HFF-Myc (cell line): ENCODE measurements around the gene SEC24C.

Source experiments
- DNase-seq: peaks from one replicate; pipeline ENCODE4 v3.0.0-alpha.2; 2011; ENCODE audit warnings: low read depth; ENCODE audit errors: extremely low read depth
- H3K4me3 ChIP-seq: replicated peaks from 2 replicates; pipeline ENCODE4 v1.5.1; 2011; ENCODE audit warnings: low read depth, mild to moderate bottlenecking, control low read depth, low read length
- TF ChIP-seq, protein P1 (sequence below): IDR thresholded peaks from 2 replicates; pipeline ENCODE4 v1.5.1; 2012; ENCODE audit warnings: mild to moderate bottlenecking, low read depth, low read length, control low read depth; ENCODE audit errors: missing control alignments

Gene SEC24C

DNA sequence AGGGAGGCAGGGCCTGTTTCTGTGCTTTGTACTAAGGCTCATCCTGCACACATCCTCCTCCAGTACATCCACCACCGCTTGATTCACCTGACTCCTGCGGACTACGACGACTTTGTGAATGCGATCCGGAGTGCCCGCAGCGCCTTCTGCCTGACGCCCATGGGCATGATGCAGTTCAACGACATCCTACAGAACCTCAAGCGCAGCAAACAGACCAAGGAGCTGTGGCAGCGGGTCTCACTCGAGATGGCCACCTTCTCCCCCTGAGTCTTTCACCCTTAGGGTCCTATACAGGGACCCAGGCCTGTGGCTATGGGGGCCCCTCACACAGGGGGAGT lies 57.0 kb downstream of the SEC24C start:
- TF ChIP-seq, protein P1, sequence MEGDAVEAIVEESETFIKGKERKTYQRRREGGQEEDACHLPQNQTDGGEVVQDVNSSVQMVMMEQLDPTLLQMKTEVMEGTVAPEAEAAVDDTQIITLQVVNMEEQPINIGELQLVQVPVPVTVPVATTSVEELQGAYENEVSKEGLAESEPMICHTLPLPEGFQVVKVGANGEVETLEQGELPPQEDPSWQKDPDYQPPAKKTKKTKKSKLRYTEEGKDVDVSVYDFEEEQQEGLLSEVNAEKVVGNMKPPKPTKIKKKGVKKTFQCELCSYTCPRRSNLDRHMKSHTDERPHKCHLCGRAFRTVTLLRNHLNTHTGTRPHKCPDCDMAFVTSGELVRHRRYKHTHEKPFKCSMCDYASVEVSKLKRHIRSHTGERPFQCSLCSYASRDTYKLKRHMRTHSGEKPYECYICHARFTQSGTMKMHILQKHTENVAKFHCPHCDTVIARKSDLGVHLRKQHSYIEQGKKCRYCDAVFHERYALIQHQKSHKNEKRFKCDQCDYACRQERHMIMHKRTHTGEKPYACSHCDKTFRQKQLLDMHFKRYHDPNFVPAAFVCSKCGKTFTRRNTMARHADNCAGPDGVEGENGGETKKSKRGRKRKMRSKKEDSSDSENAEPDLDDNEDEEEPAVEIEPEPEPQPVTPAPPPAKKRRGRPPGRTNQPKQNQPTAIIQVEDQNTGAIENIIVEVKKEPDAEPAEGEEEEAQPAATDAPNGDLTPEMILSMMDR: no peak
- DNase-seq: no peak
- H3K4me3 ChIP-seq: no peak overlapping the region

DNA sequence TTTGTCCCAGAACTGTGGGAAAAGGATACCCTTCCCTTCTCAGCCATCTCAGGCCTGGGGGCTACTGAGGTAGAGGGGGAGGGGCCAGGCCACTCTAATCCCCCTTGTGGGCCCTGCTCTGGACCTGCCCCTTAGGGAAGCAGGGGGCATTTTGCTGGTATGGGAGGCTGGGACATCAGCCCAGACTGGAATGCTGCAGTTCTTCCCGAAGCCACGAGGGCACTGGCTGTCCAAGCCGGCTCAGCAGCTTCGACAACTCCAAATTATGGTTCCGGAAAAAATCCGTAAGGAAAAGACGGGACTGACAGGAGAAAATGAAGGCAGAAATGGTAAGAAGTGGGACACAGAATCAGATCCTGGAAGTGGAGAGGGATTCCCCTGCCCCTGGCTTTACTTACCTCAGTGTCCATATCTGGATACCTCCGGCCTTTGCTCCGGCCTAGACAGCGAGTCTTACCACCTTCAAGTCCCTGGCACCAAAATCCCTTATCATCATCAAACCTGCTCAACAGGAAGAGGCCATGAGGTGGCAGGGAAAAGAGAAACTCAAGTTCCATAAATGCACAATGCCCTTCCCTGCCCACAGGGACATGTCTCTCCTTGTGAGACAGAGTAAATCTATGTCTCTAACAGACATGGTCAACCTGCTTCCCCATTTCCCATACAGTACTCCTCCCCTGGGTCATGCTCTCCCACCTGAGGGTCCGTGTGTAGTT lies 58.3 kb downstream of the SEC24C start:
- TF ChIP-seq, protein P1: no peak
- H3K4me3 ChIP-seq: no peak overlapping the region
- no peak for DNase-seq

DNA sequence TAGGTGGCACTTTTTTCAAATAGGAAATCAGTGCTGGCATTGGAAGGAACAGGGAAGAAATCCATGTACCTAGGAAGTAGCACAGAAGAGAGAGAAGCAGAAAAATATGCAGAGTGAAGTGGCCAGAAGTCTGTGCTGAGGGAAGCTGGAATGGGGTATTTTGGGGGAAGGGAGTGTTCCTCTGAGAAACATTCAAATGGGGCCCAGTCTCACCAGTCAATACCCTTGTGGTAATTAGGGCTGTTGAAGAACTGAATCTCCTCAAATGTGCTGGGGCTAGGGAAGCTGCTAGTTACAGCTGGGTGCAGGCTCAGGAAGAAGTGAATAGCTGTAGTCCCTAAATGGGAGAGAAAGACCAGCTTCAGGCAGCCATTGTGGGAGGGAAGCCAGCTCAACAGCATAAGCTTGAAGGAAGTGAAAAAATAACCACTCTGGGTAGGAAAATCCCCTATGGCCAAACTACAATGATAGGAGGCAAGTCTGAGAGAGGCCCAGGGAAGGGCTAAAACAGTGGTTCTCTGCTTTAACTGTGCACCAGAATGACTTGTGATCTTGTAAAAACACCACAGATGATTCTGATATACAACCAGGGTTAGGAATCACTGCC lies 59.6 kb downstream of the SEC24C start:
- TF ChIP-seq, protein P1: no peak
- no peak for DNase-seq
- H3K4me3 ChIP-seq: no peak overlapping the region

DNA sequence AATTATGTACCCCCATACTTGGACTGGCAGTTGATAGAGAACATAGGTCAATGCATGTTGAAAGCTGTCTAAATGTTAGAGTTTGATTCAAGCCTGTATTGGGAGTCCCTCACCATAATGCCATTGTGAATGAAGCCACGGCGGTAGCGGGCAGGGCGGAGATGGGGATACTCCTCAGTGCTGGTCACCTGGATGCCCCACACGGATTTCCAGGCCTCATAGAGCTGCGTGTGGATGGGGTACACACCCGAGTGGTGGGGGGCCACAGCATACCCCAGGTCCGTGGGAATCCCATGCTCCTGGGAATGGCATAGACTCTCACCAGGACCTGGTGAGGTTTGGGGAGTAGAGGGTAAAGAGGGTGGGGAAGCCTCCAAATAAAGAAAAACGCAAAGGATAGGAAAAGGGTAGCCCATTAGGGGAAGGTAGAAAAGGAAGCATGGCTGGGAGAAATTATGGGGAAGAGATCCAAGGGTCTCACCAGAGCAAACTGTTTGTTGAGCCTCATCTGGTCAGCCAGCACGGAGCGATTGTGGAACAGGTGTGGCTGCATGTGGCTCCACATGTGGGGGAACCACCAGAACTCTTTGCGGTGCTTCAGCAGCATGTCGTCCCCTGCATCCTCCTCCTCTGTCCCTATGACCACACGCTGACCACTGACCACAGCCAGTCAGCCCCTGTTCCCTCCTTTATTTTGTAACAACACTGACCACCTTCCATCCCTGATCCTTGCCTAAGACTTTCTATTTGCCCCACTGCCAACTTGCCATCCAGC lies 62.2 kb downstream of the SEC24C start:
- TF ChIP-seq, protein P1: no peak

DNA sequence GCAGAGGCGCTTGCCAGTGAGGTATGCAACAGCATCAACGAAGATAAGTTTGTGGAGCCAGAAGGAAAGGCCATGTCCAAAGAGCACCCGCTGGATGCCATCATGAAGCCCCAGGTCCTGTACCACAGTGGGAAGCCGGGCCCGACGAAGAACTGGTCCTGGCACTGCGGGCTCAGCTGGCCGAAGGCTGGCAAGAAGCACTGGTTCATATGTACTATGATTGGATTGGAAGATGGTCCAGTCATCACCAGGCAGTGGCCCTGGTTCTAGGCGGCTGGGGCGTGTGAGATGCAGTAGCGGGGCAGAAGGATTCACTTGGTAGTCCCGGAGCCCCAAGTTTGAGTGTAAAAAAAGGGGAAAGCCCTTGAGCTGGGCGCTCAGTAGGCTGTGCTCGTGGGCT lies 63.3 kb downstream of the SEC24C start:
- H3K4me3 ChIP-seq: no peak overlapping the region
- TF ChIP-seq, protein P1: no peak
- no peak for DNase-seq

More for the DNA sequence above, 62.2 kb downstream of the SEC24C start:
- DNase-seq: no peak
- no peak overlapping the region for H3K4me3 ChIP-seq

DNA sequence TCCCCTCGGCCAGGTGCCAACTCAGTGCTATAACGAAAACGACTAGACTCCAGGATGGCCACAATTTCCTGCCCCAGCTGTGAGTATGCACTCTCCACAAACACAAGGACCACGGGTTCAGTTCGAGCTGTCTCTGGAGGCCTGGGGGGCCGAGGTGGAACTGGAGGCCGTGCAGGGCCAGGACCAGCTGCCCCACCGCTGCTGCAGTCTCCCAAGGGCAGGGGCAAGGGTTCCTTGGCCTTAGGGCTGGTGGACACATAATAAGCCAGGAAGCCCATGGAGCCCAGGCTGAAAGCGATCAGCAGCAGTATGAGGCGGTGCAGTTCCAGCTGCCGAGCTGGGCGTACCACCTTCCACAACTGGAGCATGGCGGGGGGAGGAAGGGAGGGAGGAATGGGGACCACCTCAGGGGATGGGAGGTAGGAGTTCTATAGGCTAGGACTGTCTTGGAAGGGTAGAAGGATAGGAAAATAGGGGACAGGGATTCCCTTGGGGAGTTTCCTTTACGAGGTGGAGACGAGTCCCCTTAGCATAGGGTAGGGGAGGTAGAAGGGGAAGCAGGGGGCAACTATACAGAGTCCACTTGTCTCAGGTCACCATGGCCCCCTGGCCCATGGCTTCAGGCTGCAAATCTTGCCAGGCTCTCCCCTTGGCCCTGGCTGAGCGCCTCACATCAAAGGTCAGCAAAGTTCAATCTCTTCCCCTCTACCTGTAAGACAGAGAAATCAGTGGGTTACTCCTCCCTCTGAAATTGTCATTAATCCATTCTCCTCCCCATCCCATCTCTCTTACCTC lies 64.0 kb downstream of the SEC24C start:
- TF ChIP-seq, protein P1: no peak
- no peak overlapping the region for H3K4me3 ChIP-seq
- DNase-seq: no peak
